HG03025 (cell line): ENCODE data around the gene H2AZ2.

Experiments
- ATAC-seq: cut with Tn5 transposase; IDR thresholded peaks from one replicate; pipeline ENCODE4 v1.9.1; 2021; ENCODE audit warnings: mild to moderate bottlenecking, moderate library complexity; ENCODE audit not compliant: unreplicated experiment, low FRiP score

The H2AZ2 gene

GRCh38 chr7:44847920-44848634 is at the start of gene H2AZ2:
Gene H2AZ2, minus strand, starts transcription at chr7:44848087. Its CDS starts 116 bp downstream, at chr7:44847971.
- peak; percentile 85 for ATAC-seq

GRCh38 chr7:44897309-44897708 is 49.4 kb upstream of the H2AZ2 start:
- ATAC-seq, result no peak

DNA sequence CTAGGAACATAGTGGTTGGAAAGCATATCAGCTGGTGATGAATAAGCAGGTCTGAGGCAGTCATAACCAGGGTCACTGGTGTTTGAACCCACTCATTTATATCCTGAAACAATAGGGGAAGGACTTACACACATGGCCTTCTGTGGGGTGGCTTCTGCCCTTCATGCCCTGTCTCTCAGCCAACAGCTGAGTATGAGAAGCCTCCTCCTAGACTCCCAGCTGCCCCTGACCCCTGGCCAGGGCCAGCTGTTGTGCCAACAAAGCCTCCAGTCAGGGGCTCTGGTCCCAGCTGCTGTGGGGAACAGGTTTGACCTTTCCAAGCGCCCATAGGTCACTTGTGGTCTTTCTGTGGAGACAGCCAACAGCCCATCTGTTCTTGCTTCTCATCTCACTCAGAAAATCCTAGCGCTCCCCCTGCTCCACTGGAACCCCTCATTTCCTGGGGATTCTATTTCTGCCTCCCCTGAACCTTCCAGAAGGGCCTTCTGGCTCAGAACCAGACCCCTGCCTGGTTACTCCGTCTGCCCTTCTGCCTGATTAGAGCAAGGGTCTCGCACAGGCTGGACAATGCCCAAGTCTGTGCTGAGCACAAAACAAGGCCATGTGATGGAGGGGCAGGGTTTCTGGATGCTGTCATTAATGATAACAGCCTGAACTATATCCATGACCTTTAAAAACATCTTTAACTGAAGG is 47.1 kb upstream of the H2AZ2 start:
- ATAC-seq, result no peak

- ATAC-seq, result no peak
Observed at GRCh38 chr7:44893710-44894234, 45.9 kb upstream of the H2AZ2 start.

DNA sequence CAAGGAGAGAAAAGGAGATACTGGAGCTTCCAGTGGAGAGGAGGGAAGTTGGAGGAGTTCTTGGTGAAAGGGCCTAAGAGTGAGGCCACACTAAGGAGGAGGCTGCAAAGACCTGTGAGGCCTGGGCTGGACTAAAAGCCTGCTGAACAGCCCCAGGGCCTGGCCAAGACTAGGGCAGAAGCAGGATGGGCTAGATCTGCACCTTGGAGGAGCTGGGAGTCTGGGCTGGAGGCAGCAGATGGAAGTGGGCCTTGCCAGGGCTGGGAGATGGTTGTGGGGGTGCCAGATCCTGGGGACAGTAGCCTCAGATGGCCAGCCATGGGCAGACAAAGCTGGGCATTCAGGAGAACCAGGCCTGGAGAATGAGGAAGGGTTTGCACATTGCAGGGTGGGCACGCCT is 43.9 kb upstream of the H2AZ2 start:
- no peak for ATAC-seq

GRCh38 chr7:44891372-44891771 is 43.5 kb upstream of the H2AZ2 start:
- ATAC-seq, result no peak

DNA sequence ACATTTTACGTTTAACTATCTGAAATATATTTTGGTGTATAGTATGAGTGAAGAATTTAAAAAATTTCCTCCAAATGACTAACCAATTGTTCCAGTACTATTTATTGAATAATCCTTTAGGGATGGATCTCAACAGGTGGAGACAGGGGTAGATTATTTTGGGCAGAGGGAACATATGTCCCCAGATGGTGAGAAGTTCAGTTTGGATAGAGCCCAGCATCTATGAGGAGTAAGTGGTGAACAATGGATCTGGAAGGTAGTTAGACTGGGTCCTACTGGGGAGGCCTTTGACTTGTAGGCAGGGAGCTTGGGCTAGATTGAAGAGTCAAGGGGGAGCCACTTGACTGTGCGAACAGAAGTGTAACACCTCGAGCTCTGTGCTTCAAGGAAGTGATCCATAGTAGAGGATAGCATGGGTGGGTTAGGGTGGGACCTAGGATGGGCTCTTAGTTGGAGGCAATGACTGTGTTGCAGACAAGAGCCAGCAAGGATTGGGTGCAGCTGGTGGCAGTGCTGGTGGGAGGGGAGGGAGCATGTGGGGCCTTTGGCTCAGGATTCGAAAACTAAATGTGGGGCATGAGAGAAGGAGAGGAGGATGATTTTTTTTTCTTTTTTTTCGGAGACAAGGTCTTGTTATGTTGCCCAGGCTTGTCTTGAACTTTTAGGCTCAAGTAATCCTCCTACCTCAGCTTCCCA is 41.3 kb upstream of the H2AZ2 start:
- ATAC-seq, result no peak

DNA sequence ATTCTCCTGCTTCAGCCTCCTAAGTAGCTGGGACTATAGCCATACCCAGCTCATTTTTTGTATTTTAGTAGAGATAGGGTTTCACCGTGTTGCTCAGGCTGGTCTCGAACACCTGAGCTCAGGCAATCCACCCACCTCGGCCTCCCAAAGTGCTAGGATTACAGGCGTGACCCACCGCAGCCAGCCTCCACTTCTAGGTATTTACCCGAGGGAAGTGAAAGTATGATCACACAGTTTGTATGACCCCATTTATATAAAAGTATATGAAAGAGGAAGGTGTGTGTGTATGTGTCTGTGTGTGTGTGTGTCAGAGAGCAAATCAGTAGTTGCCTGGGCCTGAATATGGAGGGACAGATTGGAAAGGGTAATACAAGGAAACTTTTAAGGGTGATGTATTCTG is 39.4 kb upstream of the H2AZ2 start:
- ATAC-seq, result no peak

DNA sequence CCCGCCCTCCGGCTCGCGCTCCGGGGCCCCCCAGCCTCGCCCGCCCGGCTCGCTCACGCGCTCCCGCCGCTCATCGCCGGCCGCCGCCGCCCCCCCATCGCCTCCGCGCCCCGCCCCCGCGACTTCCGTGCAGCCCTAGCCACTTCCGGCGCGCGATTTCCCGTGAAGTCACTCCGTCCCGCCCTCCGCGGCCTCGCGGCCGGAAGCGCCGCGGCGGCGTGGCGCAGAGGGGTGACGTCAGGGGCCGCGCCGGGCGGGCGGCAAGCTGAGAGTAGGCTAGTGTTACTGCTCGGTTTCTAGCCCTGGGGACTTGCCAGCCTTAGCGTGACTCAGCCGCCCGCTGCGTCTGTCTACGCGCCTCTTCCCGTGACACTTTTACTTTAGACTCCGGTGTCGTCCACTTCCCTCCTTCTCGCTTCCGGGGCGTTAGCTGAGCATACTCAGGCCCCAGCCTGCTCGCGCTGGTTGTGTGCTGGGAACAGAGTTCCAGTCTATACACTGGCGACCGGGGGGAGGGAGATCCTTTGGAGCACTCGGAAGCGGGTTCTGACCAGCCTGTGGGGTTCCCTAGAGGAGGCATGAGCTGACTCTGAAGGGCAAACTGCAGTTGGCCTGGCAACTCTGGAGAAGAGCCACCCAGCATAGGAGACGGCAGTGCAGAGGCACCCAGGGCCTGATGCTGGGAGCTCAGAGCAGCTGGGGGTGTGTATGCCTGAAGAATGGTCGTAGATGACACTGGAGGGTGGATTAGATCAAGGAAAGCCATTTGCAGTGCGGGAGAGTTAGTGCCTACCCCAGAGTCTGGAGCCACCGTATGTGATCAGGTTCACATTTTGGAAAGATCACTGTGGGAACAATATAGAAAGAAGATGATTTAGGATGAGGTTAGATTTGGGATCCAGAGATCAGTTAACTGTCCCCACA is 37.8 kb upstream of the H2AZ2 start, which contains the start of gene PURB:
TSS of gene PURB (minus strand) at position 137 of the 924 bp plus-strand sequence. CDS start 182 bp downstream, outside the sequence.
- peak; percentile 84 for ATAC-seq

- ATAC-seq, result peak; percentile 28
Observed at GRCh38 chr7:44884621-44885393, 36.9 kb upstream of the H2AZ2 start.

- no peak for ATAC-seq
Observed at GRCh38 chr7:44883961-44884620, 36.2 kb upstream of the H2AZ2 start.

GRCh38 chr7:44882899-44883298 is 35.0 kb upstream of the H2AZ2 start:
- no peak for ATAC-seq

- no peak for ATAC-seq
Observed at GRCh38 chr7:44881610-44882009, 33.7 kb upstream of the H2AZ2 start.

GRCh38 chr7:44881066-44881600 is 33.2 kb upstream of the H2AZ2 start:
- ATAC-seq, result no peak

DNA sequence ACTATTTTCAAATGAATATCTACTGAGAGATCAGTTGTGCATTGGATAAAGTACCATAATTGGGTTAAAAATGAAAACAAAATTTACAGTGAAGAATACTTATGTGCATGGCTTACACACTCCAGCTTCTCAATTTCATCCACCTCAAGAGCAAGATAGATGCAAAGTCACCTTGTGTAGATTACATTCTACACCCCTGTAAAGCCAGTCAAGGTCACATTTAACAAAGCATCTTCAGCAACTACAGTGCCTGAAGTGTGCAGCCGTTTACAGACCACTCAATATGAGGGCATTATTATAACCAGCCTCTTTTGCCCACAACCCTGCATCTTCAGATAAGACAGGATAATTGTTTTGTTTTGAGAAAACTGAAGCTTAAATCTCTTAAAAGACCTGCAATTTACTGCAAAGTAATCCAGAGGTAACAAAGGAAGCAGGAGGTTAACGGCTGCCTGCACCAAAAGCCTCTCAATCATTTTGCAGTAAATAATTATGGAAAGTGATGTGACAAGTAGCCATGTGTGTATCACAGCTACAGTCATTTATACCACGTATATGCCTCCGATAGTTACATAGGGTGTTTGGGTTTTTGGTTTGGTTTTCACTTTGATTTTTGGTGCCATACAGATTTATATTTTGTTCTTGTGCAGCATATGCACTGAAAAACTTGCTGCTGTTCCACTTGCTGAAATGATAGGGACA is 32.6 kb upstream of the H2AZ2 start:
- ATAC-seq, result no peak

- no peak for ATAC-seq
Observed at GRCh38 chr7:44876393-44876792, 28.5 kb upstream of the H2AZ2 start.

- ATAC-seq, result no peak
Observed at GRCh38 chr7:44875241-44875640, 27.4 kb upstream of the H2AZ2 start.

DNA sequence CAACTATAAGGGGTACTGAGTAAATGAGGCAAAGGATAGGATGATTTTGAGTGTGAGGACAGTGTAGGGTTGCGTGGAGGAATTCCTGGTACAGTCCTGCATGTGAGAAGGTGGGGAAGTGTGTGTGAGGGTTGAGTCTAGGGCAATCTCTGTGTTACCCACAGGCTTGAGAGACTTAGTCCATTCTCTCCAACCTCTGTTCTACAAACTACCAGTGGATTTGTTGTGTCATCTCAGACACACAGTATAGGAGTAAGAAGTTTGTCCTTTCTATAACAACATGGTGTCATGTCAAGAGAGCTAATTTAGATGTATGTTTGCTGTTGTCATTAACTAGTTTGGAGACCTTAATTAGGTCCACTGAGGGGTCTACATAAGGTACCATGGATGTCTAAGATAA is 24.9 kb upstream of the H2AZ2 start:
- ATAC-seq, result no peak
